Transverse colon (tissue), 4 donors: ENCODE data around the gene HDAC4. TPM values are rescaled to one million over a fixed set of nuclear protein-coding genes. Genes with fewer than 3 reads are reported as not detected.

ENCODE experiments used
- DNase-seq: peaks from one replicate; pipeline ENCODE4 v3.0.0-alpha.2; 2019
- H3K27ac ChIP-seq, 4 donors: fragments of 200-600 bp; sonication (generic); 2 replicates each; pipeline ENCODE4 v1.5.1; 2016 to 2018; ENCODE audit warnings: inconsistent platforms in 4 of 4
- H3K27me3 ChIP-seq: fragments of 200-600 bp; sonication (generic); 2 replicates; pipeline ENCODE4 v1.5.1; 2017; ENCODE audit warnings: inconsistent platforms
- H3K36me3 ChIP-seq, 4 donors: fragments of 200-600 bp; sonication (generic); 2 replicates each; pipeline ENCODE4 v1.5.1; 2017 to 2019; ENCODE audit warnings: inconsistent platforms in 4 of 4
- H3K4me1 ChIP-seq, 4 donors: fragments of 200-600 bp; sonication (generic); 2 replicates each; pipeline ENCODE4 v1.5.1; 2017 to 2020; ENCODE audit warnings: inconsistent platforms in 4 of 4
- H3K4me3 ChIP-seq, 4 donors: fragments of 200-600 bp; sonication (generic); 1 replicate in 1 of 4; 2 replicates in 3 of 4; pipeline versions ENCODE4 v1.5.1 to v1.6.1; 2017 to 2019; ENCODE audit warnings: inconsistent platforms in 4 of 4
- H3K9me3 ChIP-seq, 2 donors: fragments of 200-600 bp; sonication (generic); 2 replicates each; pipeline ENCODE4 v1.5.1; 2017 to 2019; ENCODE audit warnings: inconsistent platforms in 2 of 2
- CTCF ChIP-seq, 5 experiments: fragments of 200-600 bp in 3 of 5; fragments of 450-650 bp in 2 of 5; sonication (generic) in 3 of 5; IDR thresholded peaks; 1 replicate in 2 of 5; 2 replicates in 3 of 5; pipeline ENCODE4 v1.5.1; 2016 to 2017; ENCODE audit warnings: antibody characterized with exemption in 5 of 5, inconsistent platforms in 3 of 5, mild to moderate bottlenecking in 2 of 5, moderate library complexity in 1 of 5
- EP300 ChIP-seq: sonication (generic); formaldehyde crosslinking; IDR thresholded peaks from one replicate; pipeline ENCODE4 v1.6.1; 2017; ENCODE audit warnings: antibody characterized with exemption, low read depth
- POLR2A ChIP-seq: fragments of 450-650 bp; IDR thresholded peaks from one replicate; pipeline ENCODE4 v1.6.1; 2016; ENCODE audit warnings: antibody characterized with exemption, mild to moderate bottlenecking, moderate library complexity
- POLR2AphosphoS5 ChIP-seq, 3 donors: sonication (generic); formaldehyde crosslinking; IDR thresholded peaks; one replicate each; pipeline ENCODE4 v1.6.1; 2016; ENCODE audit warnings: antibody characterized with exemption in 3 of 3
- WGBS, 2 donors: methylation state at CpG; one replicate each; pipeline ENCODE4 v1.1.5; 2018; ENCODE audit warnings: low coverage in 1 of 2; 5-methylcytosine and 5-hydroxymethylcytosine counted together
- in situ Hi-C, 4 donors: fragments of 200-750 bp; cut with MboI; loops; one replicate each; pipeline versions ENCODE4 v1.15.0 to v1.15.1; 2017; ENCODE audit warnings: low sequenced_read_pairs in 3 of 4, low pct_ligation_motif_present in 1 of 4, low pct_unique_long_range_greater_than_20kb in 1 of 4
- intact Hi-C: fragments of 100-400 bp; cut with DNase I; formaldehyde crosslinking; loops from one replicate; pipeline ENCODE4 v1.15.1; 2023; ENCODE audit warnings: low total_unique reads
- total RNA-seq, 4 donors: library from RNA; depleted of rRNA; stranded (reverse); fragments of >200 nt; gene quantifications; one replicate each; pipeline ENCODE4 v1.1.0, GENCODE V29; 2016

Gene HDAC4
- total RNA-seq, 4 donors from 2014 or later: 33.9 to 192 (median 112) TPM

- intact Hi-C loops (no loop called here), in situ Hi-C loops (no loop called here)
- no peak overlapping the region for H3K4me3 ChIP-seq
- H3K27ac ChIP-seq: no peak overlapping the region
- no peaks in the 10 kb centered on the region for H3K36me3 ChIP-seq
- no peaks in the 10 kb centered on the region for H3K9me3 ChIP-seq
- peaks cover 20% of the 10 kb centered on the region for H3K27me3 ChIP-seq
- WGBS, 2 donors: 95% methylated on average over 8 of the region's 8 CpGs; no CpG with 5 or more reads in 1 of the 2 donors
- no peak for DNase-seq
- peaks cover 0 to 19% (median 2%) of the 10 kb centered on the region in 4 donors for H3K4me1 ChIP-seq
- TF ChIP-seq CTCF (IDR thresholded peaks at IDR 0.05) (no peak), POLR2AphosphoS5 (IDR thresholded peaks at IDR 0.05) (no peak), POLR2A (no peak), EP300 (no peak)
Measured at GRCh38 chr2:239443102-239443620, 42.3 kb upstream of the HDAC4 start.

- H3K9me3 ChIP-seq: no peaks in the 10 kb centered on the region
- H3K36me3 ChIP-seq: no peaks in the 10 kb centered on the region
- H3K4me3 ChIP-seq: no peak overlapping the region
- in situ Hi-C loops (no loop called here), intact Hi-C loops (no loop called here)
- no peak for TF ChIP-seq POLR2A
- TF ChIP-seq CTCF (IDR thresholded peaks at IDR 0.05): no peak
- no peak for TF ChIP-seq EP300
- TF ChIP-seq POLR2AphosphoS5 (IDR thresholded peaks at IDR 0.05): no peak
- H3K27ac ChIP-seq: no peak overlapping the region
- no peak for DNase-seq
- WGBS, 2 donors: 85% methylated on average over 7 of the region's 7 CpGs; no CpG with 5 or more reads in 1 of the 2 donors
- peaks cover 24% of the 10 kb centered on the region for H3K27me3 ChIP-seq
- peaks cover 0 to 19% (median 2%) of the 10 kb centered on the region in 4 donors for H3K4me1 ChIP-seq
Measured at GRCh38 chr2:239442192-239442591, 41.4 kb upstream of the HDAC4 start.

GRCh38 chr2:239441261-239442078 lies 40.6 kb upstream of the HDAC4 start:
- H3K27ac ChIP-seq: no peak overlapping the region
- peaks cover 0 to 19% (median 2%) of the 10 kb centered on the region in 4 donors for H3K4me1 ChIP-seq
- H3K4me3 ChIP-seq: no peak overlapping the region
- TF ChIP-seq POLR2A: no peak
- TF ChIP-seq EP300: no peak
- TF ChIP-seq CTCF (IDR thresholded peaks at IDR 0.05): no peak
- no peak for TF ChIP-seq POLR2AphosphoS5 (IDR thresholded peaks at IDR 0.05)
- WGBS, 2 donors: 64% methylated on average over 19 of the region's 19 CpGs; no CpG with 5 or more reads in 1 of the 2 donors
- intact Hi-C loops: no loop called here
- H3K27me3 ChIP-seq: peaks cover 24% of the 10 kb centered on the region
- in situ Hi-C loops: no loop called here
- no peaks in the 10 kb centered on the region for H3K9me3 ChIP-seq
- DNase-seq: no peak
- H3K36me3 ChIP-seq: no peaks in the 10 kb centered on the region

GRCh38 chr2:239440511-239440959 lies 39.7 kb upstream of the HDAC4 start:
- Histone ChIP-seq H3K36me3 (no peaks in the 10 kb centered on the region), H3K9me3 (no peaks in the 10 kb centered on the region), H3K4me1 (peaks cover 0 to 11% (median 2%) of the 10 kb centered on the region in 4 donors), H3K27ac (no peak overlapping the region), H3K27me3 (peaks cover 26% of the 10 kb centered on the region), H3K4me3 (no peak overlapping the region)
- WGBS, 2 donors: 20 to 26% methylated on average over 5 to 18 of the region's 18 CpGs
- no peak for DNase-seq
- intact Hi-C loops (no loop called here), in situ Hi-C loops (no loop called here)
- no peak for TF ChIP-seq POLR2AphosphoS5 (IDR thresholded peaks at IDR 0.05)
- TF ChIP-seq CTCF (IDR thresholded peaks at IDR 0.05): no peak
- TF ChIP-seq EP300: no peak
- TF ChIP-seq POLR2A: no peak
